ENCODE measurements around the gene CYSLTR2.

CYSLTR2 gene

GRCh38 chr13:48652851-48653471, 768 bp upstream of the CYSLTR2 start:
- TF ChIP-seq ESRRG (CRISPR knock-in tag; IDR thresholded peaks at IDR 0.05) = no peak
- no peak for TF ChIP-seq ZC3H10 (CRISPR knock-in tag; IDR thresholded peaks at IDR 0.05)
- no peak for TF ChIP-seq OSR1 (CRISPR knock-in tag; IDR thresholded peaks at IDR 0.05)
- no peak for TF ChIP-seq TOX (CRISPR knock-in tag; IDR thresholded peaks at IDR 0.05; ENCODE audit: borderline replicate concordance)
- TF ChIP-seq ZNF8 (CRISPR knock-in tag; IDR thresholded peaks at IDR 0.05) = no peak
- TF ChIP-seq CSDC2 (CRISPR knock-in tag; IDR thresholded peaks at IDR 0.05) = no peak
- no peak for TF ChIP-seq TCF4 (CRISPR knock-in tag; IDR thresholded peaks at IDR 0.05; ENCODE audit: borderline replicate concordance)
- TF ChIP-seq, protein P1, sequence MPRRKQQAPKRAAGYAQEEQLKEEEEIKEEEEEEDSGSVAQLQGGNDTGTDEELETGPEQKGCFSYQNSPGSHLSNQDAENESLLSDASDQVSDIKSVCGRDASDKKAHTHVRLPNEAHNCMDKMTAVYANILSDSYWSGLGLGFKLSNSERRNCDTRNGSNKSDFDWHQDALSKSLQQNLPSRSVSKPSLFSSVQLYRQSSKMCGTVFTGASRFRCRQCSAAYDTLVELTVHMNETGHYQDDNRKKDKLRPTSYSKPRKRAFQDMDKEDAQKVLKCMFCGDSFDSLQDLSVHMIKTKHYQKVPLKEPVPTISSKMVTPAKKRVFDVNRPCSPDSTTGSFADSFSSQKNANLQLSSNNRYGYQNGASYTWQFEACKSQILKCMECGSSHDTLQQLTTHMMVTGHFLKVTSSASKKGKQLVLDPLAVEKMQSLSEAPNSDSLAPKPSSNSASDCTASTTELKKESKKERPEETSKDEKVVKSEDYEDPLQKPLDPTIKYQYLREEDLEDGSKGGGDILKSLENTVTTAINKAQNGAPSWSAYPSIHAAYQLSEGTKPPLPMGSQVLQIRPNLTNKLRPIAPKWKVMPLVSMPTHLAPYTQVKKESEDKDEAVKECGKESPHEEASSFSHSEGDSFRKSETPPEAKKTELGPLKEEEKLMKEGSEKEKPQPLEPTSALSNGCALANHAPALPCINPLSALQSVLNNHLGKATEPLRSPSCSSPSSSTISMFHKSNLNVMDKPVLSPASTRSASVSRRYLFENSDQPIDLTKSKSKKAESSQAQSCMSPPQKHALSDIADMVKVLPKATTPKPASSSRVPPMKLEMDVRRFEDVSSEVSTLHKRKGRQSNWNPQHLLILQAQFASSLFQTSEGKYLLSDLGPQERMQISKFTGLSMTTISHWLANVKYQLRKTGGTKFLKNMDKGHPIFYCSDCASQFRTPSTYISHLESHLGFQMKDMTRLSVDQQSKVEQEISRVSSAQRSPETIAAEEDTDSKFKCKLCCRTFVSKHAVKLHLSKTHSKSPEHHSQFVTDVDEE (CRISPR knock-in tag; IDR thresholded peaks at IDR 0.05) = no peak
- no peak for TF ChIP-seq POU6F1 (CRISPR knock-in tag; IDR thresholded peaks at IDR 0.05; ENCODE audit: borderline replicate concordance, low read depth)
- no peak for TF ChIP-seq PATZ1 (CRISPR knock-in tag; IDR thresholded peaks at IDR 0.05; ENCODE audit: borderline replicate concordance)
- TF ChIP-seq BACH2 (CRISPR knock-in tag; IDR thresholded peaks at IDR 0.05; ENCODE audit: borderline replicate concordance) = no peak
- TF ChIP-seq ZNF565 (CRISPR knock-in tag; conservative IDR thresholded peaks at IDR 0.05; ENCODE audit: low read depth) = no peak
- no peak for TF ChIP-seq RARB (CRISPR knock-in tag; IDR thresholded peaks at IDR 0.05)
- no peak for TF ChIP-seq ZFP3 (CRISPR knock-in tag; IDR thresholded peaks at IDR 0.05)
- no peak for TF ChIP-seq ZFP30 (CRISPR knock-in tag; IDR thresholded peaks at IDR 0.05)
- no peak for TF ChIP-seq PPARA (CRISPR knock-in tag; IDR thresholded peaks at IDR 0.05; ENCODE audit: borderline replicate concordance)
- TF ChIP-seq SNAI2 (CRISPR knock-in tag; IDR thresholded peaks at IDR 0.05) = no peak
- TF ChIP-seq ARNTL (CRISPR knock-in tag; IDR thresholded peaks at IDR 0.05; ENCODE audit: borderline replicate concordance, low read depth) = no peak
- TF ChIP-seq ISL1 (CRISPR knock-in tag; IDR thresholded peaks at IDR 0.05) = no peak
- no peak; the same call in 2 of the 3 replicates for ATAC-seq

GRCh38 chr13:48654511-48654910, 782 bp downstream of the CYSLTR2 start:
- TF ChIP-seq OSR1 (CRISPR knock-in tag; IDR thresholded peaks at IDR 0.05) (no peak), ZNF8 (CRISPR knock-in tag; IDR thresholded peaks at IDR 0.05) (no peak), ESRRG (CRISPR knock-in tag; IDR thresholded peaks at IDR 0.05) (no peak), ARNTL (CRISPR knock-in tag; IDR thresholded peaks at IDR 0.05; ENCODE audit: borderline replicate concordance, low read depth) (no peak), ISL1 (CRISPR knock-in tag; IDR thresholded peaks at IDR 0.05) (no peak), RARB (CRISPR knock-in tag; IDR thresholded peaks at IDR 0.05) (no peak), BACH2 (CRISPR knock-in tag; IDR thresholded peaks at IDR 0.05; ENCODE audit: borderline replicate concordance) (no peak), PATZ1 (CRISPR knock-in tag; IDR thresholded peaks at IDR 0.05; ENCODE audit: borderline replicate concordance) (no peak), SNAI2 (CRISPR knock-in tag; IDR thresholded peaks at IDR 0.05) (no peak), CSDC2 (CRISPR knock-in tag; IDR thresholded peaks at IDR 0.05) (no peak), POU6F1 (CRISPR knock-in tag; IDR thresholded peaks at IDR 0.05; ENCODE audit: borderline replicate concordance, low read depth) (no peak), CREB5 (CRISPR knock-in tag; IDR thresholded peaks at IDR 0.05; ENCODE audit: low read depth) (no peak), TOX (CRISPR knock-in tag; IDR thresholded peaks at IDR 0.05; ENCODE audit: borderline replicate concordance) (no peak), ZFP3 (CRISPR knock-in tag; IDR thresholded peaks at IDR 0.05) (no peak), ZFP30 (CRISPR knock-in tag; IDR thresholded peaks at IDR 0.05) (no peak), PPARA (CRISPR knock-in tag; IDR thresholded peaks at IDR 0.05; ENCODE audit: borderline replicate concordance) (no peak)
- TF ChIP-seq, protein P2, sequence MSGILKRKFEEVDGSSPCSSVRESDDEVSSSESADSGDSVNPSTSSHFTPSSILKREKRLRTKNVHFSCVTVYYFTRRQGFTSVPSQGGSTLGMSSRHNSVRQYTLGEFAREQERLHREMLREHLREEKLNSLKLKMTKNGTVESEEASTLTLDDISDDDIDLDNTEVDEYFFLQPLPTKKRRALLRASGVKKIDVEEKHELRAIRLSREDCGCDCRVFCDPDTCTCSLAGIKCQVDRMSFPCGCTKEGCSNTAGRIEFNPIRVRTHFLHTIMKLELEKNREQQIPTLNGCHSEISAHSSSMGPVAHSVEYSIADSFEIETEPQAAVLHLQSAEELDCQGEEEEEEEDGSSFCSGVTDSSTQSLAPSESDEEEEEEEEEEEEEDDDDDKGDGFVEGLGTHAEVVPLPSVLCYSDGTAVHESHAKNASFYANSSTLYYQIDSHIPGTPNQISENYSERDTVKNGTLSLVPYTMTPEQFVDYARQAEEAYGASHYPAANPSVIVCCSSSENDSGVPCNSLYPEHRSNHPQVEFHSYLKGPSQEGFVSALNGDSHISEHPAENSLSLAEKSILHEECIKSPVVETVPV (CRISPR knock-in tag; IDR thresholded peaks at IDR 0.05) = no peak
- TF ChIP-seq, protein P1 (CRISPR knock-in tag; IDR thresholded peaks at IDR 0.05) = no peak
- ATAC-seq = no peak
